ENCODE results near the gene OGA.

DNA sequence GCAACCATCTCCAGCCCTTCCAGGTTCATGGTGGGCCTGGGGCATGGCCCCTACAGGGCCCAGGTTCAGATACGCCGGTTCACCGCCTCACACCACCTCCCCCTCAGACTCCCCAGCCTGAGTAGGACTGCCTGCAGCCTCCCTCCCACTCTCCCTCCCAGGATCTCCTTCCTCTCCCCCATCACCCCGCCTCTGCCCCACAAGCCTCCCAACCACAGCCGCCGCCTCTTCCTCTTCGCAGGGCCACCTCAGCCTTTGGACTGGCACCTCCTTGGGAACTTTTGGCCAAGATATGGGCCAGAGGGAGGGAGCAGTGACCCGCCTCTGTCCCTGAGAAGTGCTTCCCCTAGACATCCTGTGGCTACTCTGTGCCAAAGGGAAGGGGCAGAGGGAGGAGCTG is 16.1 kb upstream of the OGA start:
- TF ChIP-seq EZH2 (IDR thresholded peaks at IDR 0.05) (no peak), POLR2AphosphoS5 (IDR thresholded peaks at IDR 0.05; ENCODE audit: borderline replicate concordance, low read depth, low read length) (no peak), FOXP2 (optimal IDR thresholded peaks at IDR 0.05; ENCODE audit: control extremely low read depth, extremely low read length, insufficient read depth) (no peak)
